Mesodermal cell (in vitro differentiated cells): Measurements from ENCODE around the gene IGF2R.

Experiments used
- H3K27ac ChIP-seq: 2 replicates; pipeline ENCODE4 v1.7.0; 2013; ENCODE audit warnings: mild to moderate bottlenecking, low read depth, low read length, moderate library complexity; ENCODE audit not compliant: severe bottlenecking
- H3K36me3 ChIP-seq: 2 replicates; pipeline ENCODE4 v1.7.1; 2013; ENCODE audit warnings: mild to moderate bottlenecking, low read length, moderate library complexity; ENCODE audit not compliant: control insufficient read depth, insufficient read depth
- H3K4me1 ChIP-seq: one replicate; pipeline ENCODE4 v1.7.1; 2013; ENCODE audit warnings: mild to moderate bottlenecking, low read length; ENCODE audit not compliant: insufficient read depth, control insufficient read depth, poor library complexity, severe bottlenecking
- H3K4me3 ChIP-seq: 2 replicates; pipeline ENCODE4 v1.7.0; 2013; ENCODE audit warnings: low read length, control low read depth, mild to moderate bottlenecking; ENCODE audit not compliant: insufficient read depth, poor library complexity, severe bottlenecking; ENCODE audit errors: extremely low read depth
- H3K9me3 ChIP-seq: 2 replicates; pipeline ENCODE4 v1.7.1; 2013; ENCODE audit warnings: mild to moderate bottlenecking, low read length, moderate library complexity; ENCODE audit not compliant: control insufficient read depth
- WGBS, 2 experiments: methylation state at CpG; one replicate each; pipeline ENCODE4 v1.1.5; 2013; ENCODE audit warnings: missing lambda C conversion rate in 2 of 2; ENCODE audit not compliant: insufficient coverage in 2 of 2; 5-methylcytosine and 5-hydroxymethylcytosine counted together

The IGF2R gene

DNA sequence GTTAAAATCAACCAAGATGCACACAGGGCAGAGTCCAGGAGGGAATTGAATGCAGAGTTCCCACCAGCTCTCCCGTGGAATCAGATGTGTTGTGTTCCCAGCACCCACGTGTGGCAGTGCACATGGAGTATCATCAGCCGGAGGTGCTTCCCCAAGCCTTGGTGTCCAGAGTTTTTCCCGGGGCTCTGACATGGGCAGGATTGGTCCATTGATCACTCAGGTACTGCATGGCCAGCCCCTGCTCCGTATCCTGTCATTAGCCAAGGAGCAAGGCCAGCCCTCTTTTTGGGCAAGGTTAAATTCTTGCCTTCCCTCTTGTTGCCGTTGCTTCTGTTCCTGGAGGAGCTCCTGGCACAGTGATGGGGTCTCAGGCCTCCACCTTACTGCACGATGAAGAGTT, 124.2 kb downstream of the IGF2R start:
- WGBS, 2 experiments, result 93 to 95% methylated on average over 5 to 6 of the region's 7 CpGs
- peaks cover 83% of the 10 kb centered on the region for H3K36me3 ChIP-seq
- H3K27ac ChIP-seq, result no peak overlapping the region
- no peak overlapping the region for H3K4me3 ChIP-seq
- H3K4me1 ChIP-seq, result no peaks in the 10 kb centered on the region
- H3K9me3 ChIP-seq, result no peaks in the 10 kb centered on the region

DNA sequence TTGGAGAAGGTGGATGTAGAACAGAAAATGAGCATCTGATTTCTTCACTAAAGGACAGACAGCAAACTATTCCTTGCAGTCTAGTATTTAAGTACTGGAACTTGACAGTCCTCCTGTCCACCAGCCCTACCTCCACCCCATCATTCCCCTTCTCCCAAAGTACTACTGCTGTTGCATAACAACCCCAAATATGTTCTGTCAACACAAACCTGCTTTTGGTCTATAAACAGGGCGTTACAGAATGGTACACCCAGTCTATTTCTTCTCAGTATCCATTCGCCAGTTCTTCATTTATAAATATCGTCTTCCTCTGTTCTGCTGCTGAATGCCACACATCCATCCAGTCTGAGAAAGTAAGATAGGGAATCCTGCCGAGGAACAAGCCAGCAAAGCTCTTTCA, 125.1 kb downstream of the IGF2R start:
- Histone ChIP-seq H3K36me3 (peaks cover 85% of the 10 kb centered on the region), H3K9me3 (no peaks in the 10 kb centered on the region)
- WGBS, 2 experiments, result 89 to 97% methylated on average over 2 to 4 of the region's 4 CpGs

DNA sequence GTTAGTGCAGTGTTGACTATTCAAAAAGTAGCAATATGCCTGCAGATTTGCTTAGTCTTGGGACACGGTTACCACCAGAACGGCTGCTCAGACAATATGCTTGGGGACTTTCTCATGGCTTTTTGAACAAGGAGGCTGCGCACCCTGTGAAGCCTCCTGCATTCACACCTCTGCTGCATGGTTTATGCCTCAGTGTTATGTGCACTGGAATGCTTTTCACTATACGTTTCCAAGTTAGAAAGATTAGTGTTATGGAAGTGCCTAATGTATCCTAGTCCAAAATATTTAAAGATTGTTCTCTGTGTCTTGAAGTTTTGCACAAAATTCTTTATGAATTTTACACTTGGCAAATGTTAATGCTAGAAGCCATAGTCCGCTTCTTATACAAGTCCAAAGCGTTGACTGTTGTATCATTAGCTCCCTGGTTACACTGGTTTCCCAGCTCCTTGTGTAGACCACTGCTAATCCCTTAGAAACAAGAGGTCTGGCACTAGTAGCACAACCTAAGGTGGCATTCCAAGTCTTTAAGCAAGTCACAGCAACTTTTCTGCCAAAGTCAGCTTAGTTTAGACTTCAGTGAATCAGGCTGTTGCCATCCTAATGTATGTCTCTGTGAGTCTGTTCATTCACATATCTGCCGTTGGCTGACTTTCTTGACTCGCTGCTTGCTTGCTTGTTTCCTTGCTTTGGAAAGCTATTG, 126.4 kb downstream of the IGF2R start:
- 94 to 100% methylated on average over 6 to 8 of the region's 8 CpGs for WGBS, 2 experiments
- H3K36me3 ChIP-seq, result peaks cover 79% of the 10 kb centered on the region

More for the DNA sequence above, 125.1 kb downstream of the IGF2R start:
- H3K27ac ChIP-seq, result no peak overlapping the region
- no peaks in the 10 kb centered on the region for H3K4me1 ChIP-seq
- no peak overlapping the region for H3K4me3 ChIP-seq

DNA sequence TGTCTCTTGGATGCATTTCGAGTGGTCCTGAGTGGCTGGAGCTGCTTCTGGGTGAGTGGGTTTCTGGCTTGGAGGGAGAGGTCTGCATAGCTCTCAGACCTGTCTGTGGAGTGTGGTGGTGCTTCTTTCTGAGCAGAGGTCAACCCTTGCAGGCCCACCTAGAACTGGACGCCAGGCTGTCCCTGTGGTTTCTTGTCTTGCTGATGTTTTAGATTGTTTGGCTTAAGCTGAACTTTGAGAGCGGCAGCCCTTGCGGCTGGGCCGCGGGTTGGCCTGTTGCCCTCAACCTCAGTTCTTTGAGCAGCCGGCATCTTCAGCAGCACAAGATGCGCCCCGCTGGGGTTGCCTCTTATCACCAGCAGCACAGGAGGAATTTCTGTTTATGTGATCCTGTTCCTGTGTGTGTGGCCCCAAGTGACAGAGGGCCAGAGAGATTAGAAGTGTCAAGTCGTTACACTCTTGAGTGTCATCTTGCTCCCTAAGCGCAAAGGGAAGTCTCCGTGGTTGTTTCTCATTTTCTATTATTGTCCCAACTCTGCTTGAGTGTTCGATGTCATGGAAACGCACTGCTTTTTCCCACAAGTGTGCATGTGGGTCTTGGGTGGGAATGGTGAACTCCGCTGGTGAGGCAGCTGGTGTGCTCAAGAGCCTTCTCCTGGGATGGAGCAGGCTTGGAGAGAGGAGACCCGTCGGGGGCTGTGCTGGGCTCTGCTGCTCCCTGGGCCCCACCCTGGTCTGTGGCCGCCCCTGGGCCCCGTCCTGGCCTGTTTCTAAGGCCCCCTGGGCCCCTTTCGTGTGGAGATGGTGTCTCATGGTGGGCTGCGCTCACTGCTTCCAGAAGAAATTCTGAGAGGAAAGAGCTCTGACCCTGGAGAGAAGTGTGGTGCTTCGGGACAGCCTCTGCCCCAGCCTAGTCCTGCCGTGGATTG, 132.7 kb downstream of the IGF2R start:
- no peaks in the 10 kb centered on the region for H3K9me3 ChIP-seq
- 91 to 94% methylated on average over 12 to 19 of the region's 23 CpGs for WGBS, 2 experiments
- no peak overlapping the region for H3K4me3 ChIP-seq
- peaks cover 91% of the 10 kb centered on the region for H3K36me3 ChIP-seq
- no peak overlapping the region for H3K27ac ChIP-seq
- no peaks in the 10 kb centered on the region for H3K4me1 ChIP-seq

More for the DNA sequence above, 126.4 kb downstream of the IGF2R start:
- H3K9me3 ChIP-seq, result no peaks in the 10 kb centered on the region
- H3K4me1 ChIP-seq, result no peaks in the 10 kb centered on the region
- no peak overlapping the region for H3K4me3 ChIP-seq
- H3K27ac ChIP-seq, result no peak overlapping the region

DNA sequence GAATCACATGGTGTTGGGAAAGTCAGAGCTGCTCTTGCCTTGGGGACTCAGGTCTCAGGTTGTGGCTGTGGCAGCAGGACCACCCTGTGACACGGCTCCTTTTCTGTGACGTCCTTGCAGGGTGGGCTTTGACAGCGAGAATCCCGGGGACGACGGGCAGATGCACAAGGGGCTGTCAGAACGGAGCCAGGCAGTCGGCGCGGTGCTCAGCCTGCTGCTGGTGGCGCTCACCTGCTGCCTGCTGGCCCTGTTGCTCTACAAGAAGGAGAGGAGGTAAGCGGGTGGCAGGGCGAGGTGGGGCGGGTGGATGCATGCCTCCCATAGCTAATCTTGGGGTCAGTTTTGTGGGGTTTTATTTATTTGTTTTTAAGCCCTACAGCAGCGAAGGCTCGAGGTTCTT, 133.5 kb downstream of the IGF2R start:
- 94 to 96% methylated on average over 11 to 16 of the region's 16 CpGs for WGBS, 2 experiments
- Histone ChIP-seq H3K4me1 (no peaks in the 10 kb centered on the region), H3K36me3 (peaks cover 90% of the 10 kb centered on the region), H3K27ac (no peak overlapping the region), H3K9me3 (no peaks in the 10 kb centered on the region), H3K4me3 (no peak overlapping the region)

DNA sequence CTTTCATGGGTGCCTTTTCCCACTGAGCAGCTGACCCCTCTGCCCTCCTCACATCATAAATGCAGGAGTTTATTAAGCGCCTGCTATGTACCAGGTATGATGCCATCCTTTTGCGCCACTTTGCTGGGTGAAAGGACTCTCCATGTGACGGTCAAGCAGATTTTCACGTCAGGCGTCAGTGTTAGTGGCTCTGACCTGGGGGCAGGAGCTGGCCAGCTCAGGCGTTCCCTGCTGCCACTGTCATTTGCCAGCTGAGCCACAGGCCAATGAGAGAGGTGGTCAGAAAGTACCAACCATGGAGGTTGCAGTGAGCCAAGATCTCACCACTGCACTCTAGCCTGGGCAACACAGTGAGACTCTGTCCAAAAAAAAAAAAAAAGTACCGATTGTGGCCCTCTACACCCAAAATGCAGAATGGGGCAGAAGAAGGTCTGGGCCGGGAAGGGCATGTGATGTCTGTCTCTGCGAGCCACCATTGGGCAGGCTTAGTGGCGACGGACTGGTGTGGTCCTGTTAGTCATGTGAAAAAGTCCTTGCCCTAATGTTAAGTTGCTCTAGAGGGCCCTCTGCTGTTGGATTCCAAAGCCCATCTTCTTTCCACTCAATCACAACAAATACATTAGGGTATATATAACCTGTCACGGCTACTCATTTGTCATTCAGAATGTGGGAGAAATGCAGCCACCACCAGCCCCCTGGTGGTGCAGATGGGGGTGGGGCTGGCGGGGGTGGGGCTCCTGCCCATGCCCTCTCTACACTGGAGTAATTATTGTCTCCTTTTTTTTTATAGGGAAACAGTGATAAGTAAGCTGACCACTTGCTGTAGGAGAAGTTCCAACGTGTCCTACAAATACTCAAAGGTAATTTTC, 134.3 kb downstream of the IGF2R start:
- Histone ChIP-seq H3K4me3 (no peak overlapping the region), H3K9me3 (no peaks in the 10 kb centered on the region), H3K36me3 (peaks cover 90% of the 10 kb centered on the region), H3K27ac (no peak overlapping the region), H3K4me1 (no peaks in the 10 kb centered on the region)
- 89 to 90% methylated on average over 9 to 10 of the region's 14 CpGs for WGBS, 2 experiments

DNA sequence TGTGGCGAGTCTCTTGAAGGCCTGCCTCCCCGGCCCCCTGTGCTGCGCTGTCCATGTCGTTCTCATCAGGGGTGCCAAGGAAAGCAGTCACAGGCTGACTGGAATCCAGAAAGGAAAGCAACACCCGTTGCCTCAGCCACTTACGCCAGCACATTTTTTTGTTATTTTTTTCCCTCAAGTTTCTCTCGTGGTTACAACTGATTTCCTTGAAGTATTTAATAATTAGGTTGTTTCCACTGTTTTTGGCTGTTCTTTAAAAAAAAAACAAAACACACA, 134.9 kb downstream of the IGF2R start:
- no peak overlapping the region for H3K4me3 ChIP-seq
- WGBS, 2 experiments, result 95 to 97% methylated on average over 4 to 6 of the region's 7 CpGs
- H3K9me3 ChIP-seq, result no peaks in the 10 kb centered on the region
- no peak overlapping the region for H3K27ac ChIP-seq
- H3K36me3 ChIP-seq, result peaks cover 87% of the 10 kb centered on the region
- no peaks in the 10 kb centered on the region for H3K4me1 ChIP-seq

DNA sequence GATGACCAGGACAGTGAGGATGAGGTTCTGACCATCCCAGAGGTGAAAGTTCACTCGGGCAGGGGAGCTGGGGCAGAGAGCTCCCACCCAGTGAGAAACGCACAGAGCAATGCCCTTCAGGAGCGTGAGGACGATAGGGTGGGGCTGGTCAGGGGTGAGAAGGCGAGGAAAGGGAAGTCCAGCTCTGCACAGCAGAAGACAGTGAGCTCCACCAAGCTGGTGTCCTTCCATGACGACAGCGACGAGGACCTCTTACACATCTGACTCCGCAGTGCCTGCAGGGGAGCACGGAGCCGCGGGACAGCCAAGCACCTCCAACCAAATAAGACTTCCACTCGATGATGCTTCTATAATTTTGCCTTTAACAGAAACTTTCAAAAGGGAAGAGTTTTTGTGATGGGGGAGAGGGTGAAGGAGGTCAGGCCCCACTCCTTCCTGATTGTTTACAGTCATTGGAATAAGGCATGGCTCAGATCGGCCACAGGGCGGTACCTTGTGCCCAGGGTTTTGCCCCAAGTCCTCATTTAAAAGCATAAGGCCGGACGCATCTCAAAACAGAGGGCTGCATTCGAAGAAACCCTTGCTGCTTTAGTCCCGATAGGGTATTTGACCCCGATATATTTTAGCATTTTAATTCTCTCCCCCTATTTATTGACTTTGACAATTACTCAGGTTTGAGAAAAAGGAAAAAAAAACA, 136.1 kb downstream of the IGF2R start:
- Histone ChIP-seq H3K4me3 (no peak overlapping the region), H3K27ac (no peak overlapping the region), H3K9me3 (no peaks in the 10 kb centered on the region), H3K36me3 (peaks cover 86% of the 10 kb centered on the region), H3K4me1 (no peaks in the 10 kb centered on the region)
- 87 to 97% methylated on average over 15 to 16 of the region's 20 CpGs for WGBS, 2 experiments

DNA sequence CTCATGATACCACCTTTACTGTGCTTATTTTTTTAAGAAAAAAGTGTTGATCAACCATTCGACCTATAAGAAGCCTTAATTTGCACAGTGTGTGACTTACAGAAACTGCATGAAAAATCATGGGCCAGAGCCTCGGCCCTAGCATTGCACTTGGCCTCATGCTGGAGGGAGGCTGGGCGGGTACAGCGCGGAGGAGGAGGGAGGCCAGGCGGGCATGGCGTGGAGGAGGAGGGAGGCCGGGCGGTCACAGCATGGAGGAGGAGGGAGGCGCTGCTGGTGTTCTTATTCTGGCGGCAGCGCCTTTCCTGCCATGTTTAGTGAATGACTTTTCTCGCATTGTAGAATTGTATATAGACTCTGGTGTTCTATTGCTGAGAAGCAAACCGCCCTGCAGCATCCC, 137.1 kb downstream of the IGF2R start:
- H3K36me3 ChIP-seq, result peaks cover 87% of the 10 kb centered on the region
- H3K4me1 ChIP-seq, result no peaks in the 10 kb centered on the region
- WGBS, 2 experiments, result 73 to 95% methylated on average over 4 to 10 of the region's 14 CpGs
- no peaks in the 10 kb centered on the region for H3K9me3 ChIP-seq
- no peak overlapping the region for H3K4me3 ChIP-seq
- H3K27ac ChIP-seq, result no peak overlapping the region

DNA sequence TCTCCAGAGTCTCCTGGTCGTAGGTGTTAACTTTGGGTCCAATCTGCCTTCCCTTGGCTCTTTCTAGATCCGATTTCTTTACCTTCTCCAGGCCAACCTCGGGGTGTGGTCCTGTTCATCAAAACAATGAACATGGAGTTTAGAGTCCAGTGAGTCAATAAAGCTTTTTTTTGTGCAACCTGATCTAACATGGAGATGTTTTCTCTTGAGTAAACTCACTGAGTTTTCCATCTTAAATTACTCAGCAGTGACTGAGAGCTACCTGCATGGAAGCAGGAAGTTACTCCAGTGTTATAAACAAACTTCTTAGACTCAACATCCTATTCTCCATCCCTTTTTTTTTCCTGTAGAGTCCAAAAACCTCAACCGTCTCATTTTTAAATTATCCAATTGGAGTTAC, 137.8 kb downstream of the IGF2R start:
- H3K36me3 ChIP-seq, result peaks cover 80% of the 10 kb centered on the region
- H3K4me1 ChIP-seq, result no peaks in the 10 kb centered on the region
- no peaks in the 10 kb centered on the region for H3K9me3 ChIP-seq
- H3K27ac ChIP-seq, result no peak overlapping the region
- WGBS, 2 experiments, result 100% methylated on average over 2 to 3 of the region's 4 CpGs
- H3K4me3 ChIP-seq, result no peak overlapping the region
